Umbilical cord (tissue), 2 donors: Measurements from ENCODE around the gene KCNJ5. TPM values are rescaled to one million over a fixed set of nuclear protein-coding genes. Genes with fewer than 3 reads are reported as not detected.
"Not testable (repeated sequence)": the region's sequence is repeated elsewhere in the genome, so short reads cannot be mapped to it uniquely, and the experiment has no call there.

Experiments used
- DNase-seq: peaks from one replicate; pipeline ENCODE4 v3.0.0-alpha.2; 2015; ENCODE audit warnings: low spot score
- total RNA-seq: library from RNA; depleted of rRNA; stranded (reverse); fragments of >200 nt; gene quantifications from one replicate; pipeline ENCODE4 v1.2.3, GENCODE V29; 2014; ENCODE audit warnings: low replicate concordance; ENCODE audit not compliant: insufficient read depth

KCNJ5 gene
- total RNA-seq, 1 donor from 2014 or later = 12.5 TPM

GRCh38 chr11:128911701-128912100 lies 20.5 kb downstream of the KCNJ5 start:
- no peak for DNase-seq

- no peak for DNase-seq
These were observed 22.6 kb downstream of the KCNJ5 start for GRCh38 chr11:128913806-128914205.

- no peak for DNase-seq
These were observed 23.3 kb downstream of the KCNJ5 start for GRCh38 chr11:128914216-128915148.

- no peak for DNase-seq
These were observed 24.0 kb downstream of the KCNJ5 start for GRCh38 chr11:128915149-128915521.

- no peak for DNase-seq
These were observed 24.9 kb downstream of the KCNJ5 start for GRCh38 chr11:128916037-128916572.

- DNase-seq = no peak
These were observed 25.5 kb downstream of the KCNJ5 start for GRCh38 chr11:128916681-128917080.

GRCh38 chr11:128917144-128917724 lies 26.1 kb downstream of the KCNJ5 start:
- DNase-seq = no peak

- no peak for DNase-seq
These were observed 28.1 kb downstream of the KCNJ5 start for GRCh38 chr11:128919216-128919615.

GRCh38 chr11:128919635-128920034 lies 28.5 kb downstream of the KCNJ5 start:
- DNase-seq = not testable (repeated sequence)

- DNase-seq = no peak
These were observed 29.5 kb downstream of the KCNJ5 start for GRCh38 chr11:128920666-128921065.

- DNase-seq = no peak
These were observed 30.6 kb downstream of the KCNJ5 start for GRCh38 chr11:128921793-128922192.

GRCh38 chr11:128924104-128924503 lies 32.9 kb downstream of the KCNJ5 start:
- DNase-seq = no peak

GRCh38 chr11:128924510-128925249 lies 33.5 kb downstream of the KCNJ5 start:
- DNase-seq = no peak

GRCh38 chr11:128925250-128925600 lies 34.1 kb downstream of the KCNJ5 start:
- DNase-seq = no peak

GRCh38 chr11:128926000-128926399 lies 34.8 kb downstream of the KCNJ5 start:
- no peak for DNase-seq

- DNase-seq = no peak
These were observed 35.4 kb downstream of the KCNJ5 start for GRCh38 chr11:128926437-128927107.

- no peak for DNase-seq
These were observed 35.9 kb downstream of the KCNJ5 start for GRCh38 chr11:128927108-128927461.

GRCh38 chr11:128927683-128928336 lies 36.7 kb downstream of the KCNJ5 start:
- DNase-seq = no peak

GRCh38 chr11:128928400-128928799 lies 37.2 kb downstream of the KCNJ5 start:
- DNase-seq = no peak

GRCh38 chr11:128929468-128929867 lies 38.3 kb downstream of the KCNJ5 start:
- no peak for DNase-seq

GRCh38 chr11:128929991-128930390 lies 38.8 kb downstream of the KCNJ5 start:
- no peak for DNase-seq
